Raji (cell line): Measurements from ENCODE around the gene WDPCP.

ENCODE experiments used
- POLR2A ChIP-seq: IDR thresholded peaks from 2 replicates; pipeline ENCODE4 v1.6.1; 2011; ENCODE audit warnings: low read depth, low read length, control low read depth; ENCODE audit not compliant: insufficient read depth

Gene WDPCP

GRCh38 chr2:63159262-63159661 is 429.0 kb downstream of the WDPCP start:
- TF ChIP-seq POLR2A: no peak

GRCh38 chr2:63132020-63132419 is 456.3 kb downstream of the WDPCP start:
- TF ChIP-seq POLR2A: no peak

GRCh38 chr2:63131196-63131595 is 457.1 kb downstream of the WDPCP start:
- no peak for TF ChIP-seq POLR2A

- no peak for TF ChIP-seq POLR2A
These were observed 460.7 kb downstream of the WDPCP start for GRCh38 chr2:63127594-63127993.

GRCh38 chr2:63124850-63125249 is 463.4 kb downstream of the WDPCP start:
- TF ChIP-seq POLR2A: no peak

- TF ChIP-seq POLR2A: no peak
These were observed 464.1 kb downstream of the WDPCP start for GRCh38 chr2:63124218-63124617.

- no peak for TF ChIP-seq POLR2A
These were observed 465.4 kb downstream of the WDPCP start for GRCh38 chr2:63122921-63123320.

GRCh38 chr2:63121055-63121834 is 467.0 kb downstream of the WDPCP start:
- no peak for TF ChIP-seq POLR2A

- TF ChIP-seq POLR2A: no peak
These were observed 469.5 kb downstream of the WDPCP start for GRCh38 chr2:63118821-63119220.

GRCh38 chr2:63104482-63104881 is 483.8 kb downstream of the WDPCP start:
- no peak for TF ChIP-seq POLR2A

GRCh38 chr2:63101954-63102353 is 486.3 kb downstream of the WDPCP start:
- no peak for TF ChIP-seq POLR2A

GRCh38 chr2:63099032-63099431 is 489.2 kb downstream of the WDPCP start:
- TF ChIP-seq POLR2A: no peak

GRCh38 chr2:63096491-63096890 is 491.8 kb downstream of the WDPCP start:
- TF ChIP-seq POLR2A: no peak

- TF ChIP-seq POLR2A: no peak
These were observed 494.8 kb downstream of the WDPCP start for GRCh38 chr2:63093502-63093901.

- no peak for TF ChIP-seq POLR2A
These were observed 495.4 kb downstream of the WDPCP start for GRCh38 chr2:63092857-63093256.

GRCh38 chr2:63092401-63092800 is 495.9 kb downstream of the WDPCP start:
- TF ChIP-seq POLR2A: no peak

GRCh38 chr2:63086687-63087086 is 501.6 kb downstream of the WDPCP start:
- no peak for TF ChIP-seq POLR2A
